Stimulated activated CD8-positive, alpha-beta memory T cell treated with anti-CD3 and anti-CD28 coated beads, Interleukin-4, amount 100 ng/mL, for 4 hours (primary cell): Measurements from ENCODE around the gene COL15A1.
"Not testable (repeated sequence)": the region's sequence is repeated elsewhere in the genome, so short reads cannot be mapped to it uniquely, and the experiment has no call there.

Experiments used
- DNase-seq, 2 donors: peaks; one replicate each; pipeline ENCODE4 v3.0.0-alpha.2; 2020; ENCODE audit warnings: low read depth in 2 of 2, low spot score in 1 of 2

COL15A1 gene

DNA sequence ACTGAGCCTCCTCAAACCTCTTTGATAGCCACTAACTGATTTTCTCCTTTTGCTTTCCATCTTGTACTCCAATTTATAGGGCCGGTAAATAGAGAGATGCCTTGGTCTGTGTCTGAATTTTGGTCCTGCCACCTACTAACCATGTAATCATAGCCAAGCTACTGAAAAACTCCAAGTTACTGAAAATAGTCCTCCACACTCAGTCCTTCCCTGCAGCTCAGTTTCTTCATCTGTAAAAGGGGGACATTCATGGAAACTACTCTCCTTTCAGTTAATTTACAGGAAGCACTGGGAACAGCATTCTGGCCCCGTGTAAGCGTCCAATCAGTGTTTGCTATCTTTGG is 131.2 kb downstream of the COL15A1 start:
- DNase-seq, result no peak

DNA sequence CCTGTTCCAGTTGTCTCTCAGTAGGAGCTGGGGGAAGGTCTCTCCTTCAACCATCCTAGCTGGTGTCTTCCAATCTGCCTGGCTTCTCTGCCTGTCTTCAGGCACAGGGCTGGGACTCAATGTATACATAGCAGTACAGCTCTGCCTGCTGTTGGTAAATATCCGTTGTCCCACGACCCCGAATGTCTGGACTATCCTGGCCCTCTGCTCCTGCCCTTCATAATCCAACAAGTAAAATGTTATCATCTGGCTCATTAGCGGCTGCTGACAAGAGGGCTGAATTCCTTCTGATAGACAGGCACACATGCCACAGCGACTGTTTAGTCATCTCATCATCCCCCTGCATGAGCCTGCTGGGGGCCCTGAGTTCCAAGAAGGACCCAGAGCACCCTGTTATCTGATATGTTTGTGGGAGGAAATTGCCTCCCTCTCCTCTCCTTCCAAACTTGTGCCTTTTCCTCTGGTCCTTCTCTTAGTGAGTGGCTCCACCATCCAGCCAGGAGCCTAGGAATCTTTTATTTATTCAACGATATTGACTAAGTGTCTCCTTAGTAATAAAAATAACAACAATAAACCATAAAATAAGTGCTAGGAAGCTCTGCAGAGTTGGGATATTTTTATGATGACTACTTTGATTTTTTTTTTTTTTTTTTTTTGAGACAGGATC is 131.7 kb downstream of the COL15A1 start:
- DNase-seq, result no peak

DNA sequence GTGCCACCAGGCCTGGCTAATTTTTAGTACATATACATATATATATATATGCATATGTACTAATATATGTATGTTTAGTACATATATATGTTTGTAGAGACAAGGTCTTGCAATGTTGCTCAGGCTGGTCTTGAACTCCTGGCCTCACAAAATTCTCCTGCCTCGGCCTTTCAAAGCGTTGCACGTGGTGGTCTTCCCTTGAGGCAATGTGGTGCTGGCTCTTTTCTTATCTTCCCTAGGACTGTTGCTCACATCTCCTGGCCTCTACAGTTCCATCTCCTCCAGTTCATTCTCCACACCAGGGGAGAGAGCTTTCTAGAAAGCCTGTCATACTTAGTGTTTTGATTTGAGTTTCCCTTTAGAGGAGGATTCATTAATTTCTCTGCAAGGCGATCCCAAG is 132.3 kb downstream of the COL15A1 start:
- no peak for DNase-seq

DNA sequence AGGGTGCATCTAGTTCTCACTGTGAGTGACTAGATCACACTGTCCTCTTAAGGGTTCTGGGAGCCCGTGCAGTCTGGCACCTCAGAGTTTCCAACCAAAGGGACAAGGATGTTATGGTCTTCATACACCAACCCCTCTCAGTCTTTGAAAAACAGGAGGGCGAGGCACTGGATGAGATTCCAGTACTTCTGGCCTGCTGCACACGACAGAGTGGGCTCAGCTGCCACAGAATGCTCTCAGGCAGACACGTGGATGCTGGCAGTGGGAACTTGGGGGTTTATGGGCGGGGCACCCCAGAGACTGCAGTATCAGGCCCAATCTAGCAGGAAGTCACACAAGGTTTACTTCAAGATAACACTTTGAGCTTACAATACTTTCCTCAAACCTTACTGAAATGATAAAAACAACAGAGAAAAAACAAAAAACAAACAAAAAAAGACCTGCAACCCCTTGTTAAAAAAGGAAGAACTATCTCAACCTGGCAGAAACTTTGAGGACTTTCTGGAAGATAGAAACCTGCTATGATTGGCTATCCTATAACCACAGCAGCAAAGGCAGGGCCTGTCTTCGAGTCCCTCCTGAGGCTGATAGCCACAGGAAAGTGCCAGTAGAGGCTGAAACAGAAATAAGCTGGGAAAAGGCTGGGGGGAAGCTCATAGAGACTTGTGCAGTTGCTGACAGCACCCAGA is 132.9 kb downstream of the COL15A1 start:
- no peak for DNase-seq

DNA sequence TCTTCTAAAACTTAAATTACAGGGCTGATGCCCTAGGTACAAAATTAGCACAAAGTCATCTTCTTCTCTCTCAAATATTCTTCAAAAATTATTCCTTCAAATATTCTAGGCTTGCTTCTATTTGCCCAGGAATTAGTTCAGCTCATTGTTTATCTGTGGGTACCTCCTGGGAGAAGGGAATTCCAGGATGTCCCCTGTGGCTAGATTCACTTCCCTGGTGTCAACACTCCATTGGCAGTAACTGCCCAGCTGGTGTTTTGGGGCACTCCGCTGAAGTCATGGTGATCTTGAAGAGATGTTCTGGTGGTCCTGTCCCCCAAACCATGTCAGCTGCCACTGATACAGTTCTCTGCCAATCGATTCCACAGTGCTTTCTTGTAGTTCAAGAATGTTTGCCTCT is 135.0 kb downstream of the COL15A1 start:
- DNase-seq, result no peak

DNA sequence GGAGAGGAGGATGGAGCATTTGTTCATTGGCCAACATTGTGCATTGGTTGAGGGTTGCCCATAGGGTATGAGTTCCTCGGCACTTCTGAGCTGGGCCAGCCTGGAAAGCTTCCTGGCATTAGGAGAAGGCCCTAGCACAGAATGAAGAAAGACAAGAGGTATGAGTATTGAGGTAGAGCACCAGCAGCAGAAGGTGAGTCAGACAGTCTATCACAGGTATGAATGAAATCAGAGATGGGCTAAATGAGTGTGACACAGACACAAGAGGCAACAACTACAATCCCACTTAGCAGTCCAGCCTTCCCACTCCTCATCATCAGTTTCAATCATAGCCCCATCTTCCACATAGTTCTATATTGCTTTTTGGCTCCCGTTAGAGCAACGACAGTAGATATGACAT is 135.8 kb downstream of the COL15A1 start:
- DNase-seq, result no peak

DNA sequence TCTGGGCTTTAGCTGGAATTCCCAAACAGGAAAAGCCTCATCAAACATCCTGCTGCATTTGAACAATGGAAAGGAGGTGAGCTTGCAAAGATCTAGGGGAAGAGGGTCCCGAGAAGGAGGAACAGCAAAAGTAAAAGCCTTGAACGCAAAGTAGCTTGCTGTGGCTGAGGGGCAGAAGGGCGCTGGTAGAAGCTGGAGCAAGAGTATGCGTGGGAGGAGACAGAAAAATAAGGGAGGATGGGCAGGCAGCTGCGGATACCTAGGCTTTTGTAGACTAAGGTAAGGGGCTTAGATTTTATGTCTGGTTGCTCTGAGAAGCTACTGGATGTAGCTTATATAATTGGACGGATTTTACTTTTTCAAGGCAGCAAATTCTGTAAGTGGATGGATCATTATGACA is 139.3 kb downstream of the COL15A1 start:
- DNase-seq, result no peak

DNA sequence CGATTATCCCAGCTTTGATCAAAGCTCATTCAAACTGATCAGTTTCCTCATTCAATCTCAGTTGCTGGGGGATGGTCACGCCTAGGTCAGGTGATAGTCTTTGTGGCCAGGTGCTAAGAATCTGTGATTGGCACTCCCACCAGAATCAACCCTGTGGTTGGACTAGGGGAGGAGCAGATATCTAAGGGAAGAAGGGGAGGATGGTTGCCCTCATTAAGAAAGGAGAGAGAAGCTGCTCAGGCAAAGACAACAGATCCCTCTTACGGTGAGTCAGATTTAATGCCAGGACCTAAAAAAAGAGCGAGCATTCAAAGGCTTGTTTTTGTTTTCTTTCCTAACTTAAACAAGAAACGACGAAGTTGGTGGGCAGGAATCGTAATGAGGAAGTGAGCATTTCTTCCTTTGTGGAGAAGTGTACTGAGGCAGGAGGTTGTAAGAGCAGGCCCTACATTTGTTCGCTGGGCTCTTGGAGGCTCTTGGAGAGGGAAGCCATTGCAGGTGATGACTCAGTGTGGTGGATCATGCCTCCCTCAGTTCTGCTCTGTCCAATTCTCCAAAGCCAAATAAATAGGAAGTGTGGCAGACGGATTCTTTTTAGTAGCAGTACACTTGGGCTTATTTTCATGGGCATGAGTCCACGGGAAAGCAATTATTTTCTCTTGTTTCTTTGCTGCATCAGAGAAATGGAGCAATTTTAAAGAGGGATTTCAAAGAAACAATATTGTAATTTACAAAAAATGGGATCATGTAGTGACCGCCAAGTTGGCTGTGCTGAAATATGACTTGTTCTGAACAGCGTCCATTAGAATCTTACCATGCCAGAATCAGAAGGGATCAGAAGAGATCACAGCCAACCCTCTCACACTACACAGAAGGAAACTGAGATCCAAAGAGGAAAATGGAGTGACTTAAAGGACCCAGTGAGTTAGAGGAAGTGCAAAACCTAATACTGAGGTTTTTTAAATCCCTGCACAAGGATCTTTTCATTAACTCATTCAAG is 142.5 kb downstream of the COL15A1 start:
- no peak for DNase-seq

DNA sequence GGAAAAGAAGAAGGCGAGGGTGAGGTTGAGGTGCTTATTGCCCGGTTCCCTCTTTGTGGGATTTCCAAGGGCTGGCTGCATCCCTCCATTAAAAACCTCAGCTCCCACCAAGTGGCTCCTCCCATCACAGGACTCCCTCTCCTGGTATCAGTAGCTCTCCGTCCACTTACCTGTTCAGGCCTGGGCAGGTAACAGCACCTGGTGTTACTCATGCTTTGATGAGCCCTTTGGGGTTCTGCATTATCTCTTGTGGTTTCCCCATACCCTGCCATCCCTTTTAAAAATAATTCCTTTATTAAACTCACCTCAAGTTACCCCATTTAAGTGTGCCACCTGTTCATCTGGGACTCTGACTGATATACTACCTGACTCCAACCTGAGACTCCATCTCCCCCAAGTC is 143.8 kb downstream of the COL15A1 start:
- DNase-seq, result no peak

DNA sequence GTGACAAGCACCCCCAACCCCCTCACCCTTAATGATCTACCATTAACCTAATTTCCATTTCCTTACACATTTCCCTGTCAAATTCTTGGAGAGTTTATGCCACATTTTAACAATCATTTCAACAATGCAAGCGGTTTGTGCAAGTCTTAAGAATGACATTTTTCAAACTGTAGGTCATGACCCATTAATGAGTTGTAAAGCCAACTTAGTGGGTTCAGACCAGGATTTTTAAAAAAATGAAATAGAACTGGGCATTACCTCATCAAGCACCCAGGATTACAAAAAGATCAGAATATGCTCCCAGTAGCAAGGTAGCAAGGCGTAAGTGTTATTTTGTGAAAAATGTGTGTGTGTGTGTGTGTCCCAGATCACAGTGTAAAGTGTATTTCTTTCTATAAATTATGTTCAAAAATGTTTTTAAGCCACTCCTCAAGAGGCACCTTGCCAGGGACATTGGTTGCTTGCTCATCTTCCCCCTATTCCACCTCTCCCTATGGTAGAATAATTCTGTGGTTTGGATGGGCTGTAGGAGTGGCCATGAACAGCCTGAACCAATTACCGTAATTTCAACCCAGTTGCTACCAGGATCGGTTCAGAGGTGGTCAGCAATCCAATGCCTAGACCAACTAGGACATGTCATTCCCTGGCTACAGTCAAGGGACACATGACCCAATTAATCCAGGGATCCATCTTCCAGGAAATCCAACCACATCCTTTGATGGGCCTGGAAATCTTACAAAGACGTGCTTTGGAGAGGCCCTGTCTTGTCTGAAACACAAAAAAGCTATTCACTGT is 146.8 kb downstream of the COL15A1 start:
- no peak for DNase-seq

DNA sequence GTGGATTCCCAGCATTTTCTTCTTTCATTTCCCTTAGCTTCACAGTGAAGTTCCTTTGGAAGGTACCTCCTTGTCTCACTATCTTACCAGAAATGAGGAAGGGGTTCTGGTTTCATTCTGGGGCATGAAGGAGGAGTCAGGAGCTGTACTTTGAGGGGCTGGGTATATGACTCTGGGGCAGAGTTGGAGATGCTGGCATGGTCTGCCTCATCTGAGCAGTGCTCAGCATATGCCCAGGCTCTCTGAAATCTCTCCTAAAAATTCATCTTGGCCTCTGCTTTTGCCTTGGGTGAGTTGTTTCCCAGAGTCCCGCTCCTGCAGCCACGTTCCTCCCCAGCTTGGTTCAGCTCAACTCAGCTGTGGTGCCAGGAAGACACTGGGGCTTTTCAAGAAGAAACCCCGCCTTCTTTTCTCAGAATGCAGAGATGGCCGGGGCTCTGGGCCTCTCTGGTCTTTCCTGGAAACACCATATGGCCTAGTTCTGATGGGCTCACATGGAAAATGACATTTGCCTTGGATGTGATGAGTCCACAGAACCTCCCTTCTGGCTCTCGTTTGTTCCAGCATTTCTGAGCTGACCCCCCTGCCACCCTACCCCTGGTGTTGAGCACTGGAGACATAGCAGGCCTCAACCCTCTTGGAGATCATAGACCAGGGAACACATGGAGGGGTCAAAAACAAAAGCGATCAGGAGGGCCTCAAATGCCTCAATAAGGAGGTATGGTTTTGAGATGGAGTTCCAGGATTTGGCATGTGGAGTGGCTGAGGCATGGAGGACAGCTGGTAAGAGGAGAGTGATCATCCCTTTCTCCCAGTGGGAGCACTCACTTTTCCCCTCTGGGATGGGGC is 149.2 kb downstream of the COL15A1 start:
- no peak for DNase-seq

DNA sequence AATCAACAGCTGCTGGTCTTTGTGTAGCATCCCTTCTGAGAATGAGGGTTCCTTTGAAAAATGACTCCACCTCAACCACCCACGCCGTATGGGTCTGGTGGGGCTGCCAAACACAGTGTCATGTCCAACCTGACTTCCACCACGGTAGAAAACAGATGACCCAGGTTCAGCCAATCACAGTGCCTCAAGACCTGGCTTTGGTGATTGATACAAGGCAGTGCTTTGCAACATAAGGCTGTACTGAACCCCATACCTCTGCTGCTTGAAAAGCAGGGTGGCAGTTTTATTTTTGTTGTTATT is 149.7 kb downstream of the COL15A1 start:
- no peak for DNase-seq

DNA sequence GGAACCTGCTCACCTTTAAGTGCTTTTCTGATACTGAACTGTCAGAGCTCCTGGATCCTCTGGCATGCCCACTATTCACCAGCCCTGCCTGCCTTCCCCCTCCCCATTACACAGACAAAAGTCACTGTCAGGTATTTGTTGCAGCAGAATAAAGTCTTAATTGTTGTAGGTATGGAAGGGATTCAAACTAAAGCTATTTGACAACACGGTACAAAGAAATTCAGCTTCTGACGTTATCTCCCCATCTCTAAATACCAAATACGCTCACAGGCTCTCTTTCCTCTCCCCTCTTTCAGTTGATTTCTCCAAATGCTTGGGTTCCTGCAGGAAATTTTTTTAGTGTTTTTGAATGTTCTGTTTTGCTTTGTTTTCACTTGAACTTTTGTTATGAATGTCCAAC is 151.9 kb downstream of the COL15A1 start:
- DNase-seq, result no peak

DNA sequence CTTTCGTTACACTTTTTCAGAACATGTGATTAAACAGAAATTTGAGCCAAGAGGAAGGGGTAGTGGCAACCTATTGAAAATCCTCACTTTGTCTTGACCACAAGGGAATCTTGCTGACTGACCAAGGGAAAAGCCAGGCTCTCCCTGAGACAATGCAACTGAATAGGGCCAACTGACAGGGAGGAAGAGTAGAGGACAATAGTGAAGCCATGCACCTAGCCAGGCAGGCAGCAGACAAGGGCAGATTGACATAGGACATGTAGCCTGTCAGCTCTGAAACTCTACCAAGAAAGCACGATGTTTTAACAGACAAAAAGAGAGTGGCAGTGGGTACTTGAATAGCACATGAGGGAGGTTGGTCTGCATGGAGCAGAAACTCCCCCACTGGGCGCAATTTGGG is 152.7 kb downstream of the COL15A1 start:
- no peak for DNase-seq

DNA sequence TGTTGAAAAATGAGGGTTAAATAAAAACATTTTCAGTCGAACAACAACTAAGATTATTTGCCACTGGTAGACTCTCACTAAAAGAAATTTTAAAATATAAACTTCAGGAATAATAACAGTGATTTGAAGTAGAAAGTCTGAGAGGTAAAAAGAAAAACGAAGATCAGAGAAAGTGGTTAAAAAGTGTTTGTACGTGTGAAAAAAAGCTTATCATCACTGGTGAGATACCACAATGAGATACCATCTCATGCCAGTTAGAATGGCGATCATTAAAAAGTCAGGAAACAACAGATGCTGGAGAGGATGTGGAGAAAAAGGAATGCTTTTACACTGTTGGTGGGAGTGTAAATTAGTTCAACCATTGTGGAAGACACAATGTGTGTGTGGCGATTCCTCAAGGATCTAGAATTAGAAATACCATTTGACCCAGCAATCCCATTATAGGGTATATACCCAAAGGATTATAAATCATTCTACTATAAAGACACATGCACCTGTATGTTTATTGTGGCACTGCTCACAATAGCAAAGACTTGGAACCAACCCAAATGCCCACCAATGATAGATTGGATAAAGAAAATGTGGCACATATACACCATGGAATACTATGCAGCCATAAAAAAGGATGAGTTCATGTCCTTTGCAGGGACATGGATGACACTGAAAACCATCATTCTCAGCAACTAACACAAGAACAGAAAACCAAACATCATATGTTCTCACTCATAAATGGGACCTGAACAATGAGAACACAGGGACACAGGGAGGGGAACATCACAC is 156.3 kb downstream of the COL15A1 start:
- DNase-seq, result not testable (repeated sequence)

DNA sequence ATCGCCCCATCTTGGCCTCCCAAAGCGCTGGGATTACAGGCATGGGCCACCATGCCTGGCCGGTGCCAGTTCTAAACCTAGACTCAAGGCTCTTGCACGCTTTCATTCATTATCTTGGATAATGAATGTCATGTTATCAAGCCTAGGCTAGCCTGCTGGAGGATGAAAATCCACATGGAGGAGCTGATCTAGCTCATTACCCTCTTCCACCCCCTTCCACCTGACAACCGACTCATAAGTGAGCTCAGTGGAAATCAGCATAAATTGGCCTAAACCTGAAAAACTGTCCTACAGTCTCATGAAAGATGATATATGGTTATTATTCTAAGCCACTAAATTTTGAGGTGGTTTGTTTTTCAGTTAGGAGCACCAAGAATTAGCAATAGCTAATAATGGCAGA is 157.6 kb downstream of the COL15A1 start:
- DNase-seq, result no peak

DNA sequence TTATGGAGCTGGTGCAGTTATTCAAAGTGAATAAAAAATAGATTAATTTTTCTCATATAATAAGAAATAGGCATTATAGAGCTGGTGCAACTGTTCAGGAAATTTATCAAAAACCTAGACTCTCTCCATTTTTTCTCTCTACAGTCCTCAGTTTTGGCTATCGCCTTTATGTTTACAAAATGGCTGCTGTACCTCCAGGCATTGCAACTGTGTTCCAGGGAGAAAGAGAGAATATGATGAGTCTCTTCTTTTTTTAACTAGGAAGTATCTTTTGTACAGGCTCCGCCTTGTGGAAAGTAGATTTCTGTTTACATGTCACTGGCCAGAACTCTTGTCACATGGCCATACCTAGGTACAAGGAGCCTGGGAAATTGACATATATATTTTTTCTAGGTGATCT is 158.1 kb downstream of the COL15A1 start:
- no peak for DNase-seq

DNA sequence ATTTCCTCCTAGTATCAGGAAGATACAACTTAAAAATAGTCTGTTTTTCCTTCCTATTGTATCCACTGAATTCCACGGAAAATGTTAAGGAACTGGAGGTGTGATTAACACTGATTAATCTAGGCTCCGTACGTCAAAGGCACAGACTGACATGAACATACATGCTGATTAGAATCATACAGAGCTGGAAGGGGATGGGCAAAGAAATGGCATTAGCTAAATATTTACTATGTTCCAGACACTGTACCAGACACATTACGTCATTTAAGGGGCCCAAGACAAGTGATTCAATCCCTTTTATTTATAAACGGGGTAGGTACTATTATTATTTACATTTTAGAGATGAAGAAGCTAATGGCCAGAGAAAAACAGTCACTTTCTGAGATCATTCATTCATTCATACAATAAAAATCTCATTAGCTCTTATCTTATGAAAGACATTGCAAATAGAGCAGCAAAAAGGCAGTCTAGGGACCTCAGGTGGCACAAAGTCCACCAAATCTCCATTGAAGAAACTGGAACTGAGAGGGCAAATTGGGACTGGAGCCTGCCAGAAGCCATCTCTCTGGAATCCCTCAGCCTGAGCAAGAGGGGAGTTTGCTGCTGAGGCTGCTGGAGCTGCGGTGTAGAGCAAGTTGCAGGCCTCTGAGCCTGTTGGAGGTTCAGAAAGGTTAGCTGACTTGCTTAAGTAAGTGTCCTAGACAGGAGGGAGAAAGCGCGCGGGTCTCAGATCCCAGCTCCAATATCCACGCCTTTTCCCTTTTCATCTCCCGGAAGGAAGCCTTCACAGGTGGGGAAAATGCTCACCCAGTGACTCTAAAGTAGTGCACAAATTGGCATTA is 159.6 kb downstream of the COL15A1 start:
- no peak for DNase-seq
